GM19455 (cell line): ENCODE results near the gene AGO1.

Source experiments
- ATAC-seq: cut with Tn5 transposase; IDR thresholded peaks from one replicate; pipeline ENCODE4 v1.9.1; 2021; ENCODE audit not compliant: unreplicated experiment

The AGO1 gene

GRCh38 chr1:35882945-35883634 lies at the start of gene AGO1:
Gene AGO1, plus strand, starts transcription at chr1:35883209. Its CDS starts 213 bp downstream, at chr1:35883422.
- peak; percentile 76 for ATAC-seq

DNA sequence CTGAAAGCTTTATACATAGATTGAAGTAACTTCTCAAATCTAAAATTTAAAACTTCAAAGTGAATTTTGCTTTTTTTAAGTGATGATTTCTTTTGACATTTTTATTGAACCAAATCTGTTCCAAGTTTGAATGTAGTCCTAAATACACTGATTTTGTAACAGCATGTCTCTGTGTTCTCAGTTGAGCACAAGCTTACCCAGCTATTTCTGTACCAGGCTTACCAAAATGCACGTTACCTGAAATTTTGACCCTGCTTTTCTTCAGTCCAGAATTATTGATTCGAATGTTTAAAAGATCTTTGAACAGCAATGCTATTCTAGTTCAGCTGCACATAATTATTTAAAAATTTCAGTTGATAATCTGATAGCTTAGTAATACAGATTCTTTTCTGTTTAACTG lies 49.6 kb upstream of the AGO1 start:
- ATAC-seq: no peak

DNA sequence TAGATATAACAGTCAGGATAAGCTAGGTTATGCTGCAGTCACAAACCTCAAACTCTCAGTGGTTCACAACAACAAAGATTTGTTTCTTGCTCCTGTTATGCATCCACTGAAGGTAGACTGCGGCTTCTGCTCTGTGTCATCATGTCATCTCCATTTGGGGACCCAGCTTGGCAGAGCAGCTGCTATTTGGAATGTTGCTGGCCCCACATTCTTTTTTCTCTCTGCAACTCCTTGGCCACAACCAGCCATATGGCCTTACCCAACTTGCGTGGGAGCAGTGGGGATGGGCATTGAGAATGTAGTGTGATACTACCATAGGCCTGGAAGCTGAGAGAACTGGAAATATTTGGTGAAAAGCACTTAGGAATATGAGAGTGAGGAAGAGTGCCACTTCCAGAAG lies 48.8 kb upstream of the AGO1 start:
- ATAC-seq: no peak

DNA sequence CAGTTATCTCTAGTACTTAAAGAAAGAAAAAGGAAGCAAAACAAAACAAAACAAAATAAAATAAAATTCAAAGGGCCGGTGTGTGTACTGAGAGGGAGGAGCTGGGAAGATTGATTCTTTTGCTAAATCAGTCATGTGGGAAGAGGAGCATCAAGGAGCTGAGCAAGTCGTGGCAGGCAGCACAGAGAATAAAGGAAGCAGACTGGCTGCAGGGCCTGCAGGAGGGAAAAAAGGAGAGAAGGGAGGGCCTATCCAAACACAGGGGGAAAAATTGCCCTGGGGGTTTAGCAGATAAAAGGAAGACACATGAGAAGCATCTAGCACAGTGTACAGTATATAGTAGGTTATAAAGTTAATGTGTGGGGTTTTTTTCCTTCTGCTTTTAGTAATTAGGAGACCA lies 47.6 kb upstream of the AGO1 start:
- no peak for ATAC-seq

- no peak for ATAC-seq
Observed at GRCh38 chr1:35836734-35837133, 46.3 kb upstream of the AGO1 start.

DNA sequence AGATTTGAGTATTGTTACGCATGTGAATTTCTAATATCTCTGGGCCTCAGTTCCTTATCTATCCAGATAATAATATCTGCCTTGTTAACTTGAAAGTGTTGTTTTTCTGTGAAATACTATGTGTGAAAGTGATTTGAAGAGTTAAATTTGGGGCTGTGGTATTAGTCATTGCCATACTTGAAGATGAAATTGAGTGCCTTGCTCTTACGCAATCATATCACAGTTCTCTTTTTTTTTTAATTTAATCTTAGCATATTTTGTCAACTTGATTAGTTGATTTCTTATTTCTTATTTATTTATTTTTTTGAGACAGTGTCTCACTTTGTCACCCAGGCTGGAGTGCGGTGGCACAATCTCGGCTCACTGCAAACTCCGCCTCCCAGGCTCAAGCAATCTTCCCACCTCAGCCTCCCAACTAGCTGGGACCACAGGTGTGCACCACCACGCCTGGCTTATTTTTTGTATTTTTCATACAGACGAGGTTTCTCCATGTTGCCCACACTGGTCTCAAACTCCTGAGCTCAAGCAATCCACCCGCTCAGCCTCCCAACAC lies 44.2 kb upstream of the AGO1 start:
- no peak for ATAC-seq

DNA sequence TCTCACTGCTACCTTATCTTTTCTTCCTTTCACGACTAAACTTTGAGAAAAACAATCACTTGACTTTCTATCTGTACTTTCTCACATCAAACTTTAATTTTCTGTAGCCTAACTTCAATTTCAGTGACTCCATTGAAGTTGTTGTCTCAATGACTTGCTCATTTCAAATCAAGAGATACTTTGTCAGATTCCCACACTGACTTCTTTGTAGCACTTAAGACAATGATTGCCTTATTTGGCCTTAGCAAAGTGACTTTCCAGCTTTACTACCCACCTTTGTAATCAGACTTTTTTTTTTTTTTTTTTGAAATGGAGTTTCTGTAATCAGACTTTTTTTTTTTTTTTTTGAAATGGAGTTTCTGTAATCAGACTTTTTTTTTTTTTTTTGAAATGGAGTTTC lies 38.2 kb upstream of the AGO1 start:
- no peak for ATAC-seq

GRCh38 chr1:35845766-35846165 lies 37.2 kb upstream of the AGO1 start:
- ATAC-seq: no peak

DNA sequence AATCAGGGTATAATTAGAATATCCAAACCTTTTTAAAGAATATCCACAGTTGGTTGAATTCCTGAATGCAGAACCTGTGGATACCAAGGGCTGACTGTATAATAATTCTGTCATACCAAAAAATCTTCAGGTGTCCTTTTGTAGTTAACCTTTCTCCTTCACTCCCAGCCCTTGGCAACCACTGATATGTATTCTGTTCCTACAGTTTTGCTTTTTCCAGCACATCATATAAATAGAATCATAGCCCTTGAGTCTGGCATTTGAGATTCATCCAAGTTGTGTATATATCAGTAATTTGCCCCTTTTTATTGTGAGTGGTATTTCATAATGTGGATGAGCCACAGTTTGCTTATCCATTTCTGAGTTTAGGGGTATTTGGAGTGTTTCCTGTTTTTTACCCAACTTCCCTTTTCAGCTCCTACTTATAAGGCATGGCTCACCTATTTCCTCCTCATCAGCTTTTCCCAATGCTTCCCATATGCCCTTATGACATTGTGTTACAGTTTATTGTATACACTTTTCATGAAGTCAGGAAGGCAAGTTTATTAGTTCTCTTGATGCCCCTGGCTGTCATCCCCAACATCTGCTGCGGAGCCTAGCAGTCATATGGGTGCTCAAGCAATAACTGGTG lies 35.0 kb upstream of the AGO1 start:
- no peak for ATAC-seq

DNA sequence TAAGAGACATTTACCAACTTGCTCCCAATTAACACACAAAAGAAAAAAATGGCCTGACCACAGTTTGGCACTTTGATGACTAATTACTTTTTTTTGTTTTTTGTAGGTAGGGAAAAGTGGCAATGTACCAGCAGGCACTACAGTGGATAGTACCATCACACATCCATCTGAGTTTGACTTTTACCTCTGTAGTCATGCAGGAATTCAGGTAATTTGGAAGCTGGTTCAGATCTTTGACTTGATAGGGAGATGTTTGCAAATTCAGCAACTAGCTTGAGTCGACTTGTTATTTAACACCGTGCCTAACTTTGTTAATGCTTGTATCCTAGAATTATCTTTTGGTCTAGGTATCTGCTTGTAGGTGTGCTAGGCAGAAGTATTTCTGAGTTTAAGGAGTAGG lies 33.0 kb upstream of the AGO1 start:
- ATAC-seq: no peak

- ATAC-seq: no peak
Observed at GRCh38 chr1:35850716-35851115, 32.3 kb upstream of the AGO1 start.

DNA sequence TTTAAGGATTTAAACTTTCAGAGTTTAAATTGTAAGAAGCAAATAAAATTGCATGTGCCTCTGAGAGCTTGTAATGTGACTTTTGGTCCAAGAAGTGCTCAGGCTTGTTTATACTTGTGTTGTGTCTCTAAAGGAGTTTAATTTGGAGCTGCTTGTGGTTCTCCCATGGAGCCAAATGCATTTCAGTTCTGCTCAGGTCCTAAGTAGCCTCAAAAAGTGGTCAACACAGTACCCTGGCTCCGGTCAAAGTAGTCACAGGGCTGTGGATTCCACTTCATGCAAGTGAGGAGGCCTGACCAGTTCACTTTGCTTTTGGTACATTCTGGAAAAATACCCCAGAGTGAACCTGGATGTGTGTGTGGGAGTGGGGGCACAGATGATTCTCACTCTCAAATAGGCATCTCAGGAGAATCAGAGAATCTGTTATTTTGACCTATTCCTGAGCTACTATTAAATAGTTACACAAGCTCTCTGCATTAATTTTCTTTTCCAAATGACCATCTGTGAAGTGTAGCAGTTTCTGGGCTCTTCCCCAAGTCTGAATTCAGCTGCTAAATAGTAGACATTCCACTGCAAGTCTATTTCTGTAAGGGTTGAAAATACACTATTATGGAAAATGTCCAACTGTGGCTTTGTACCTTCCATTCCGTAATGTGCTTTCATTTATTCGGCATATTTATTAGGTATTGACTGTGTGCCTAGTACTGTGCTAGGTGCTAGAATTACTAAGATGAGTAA lies 31.7 kb upstream of the AGO1 start:
- no peak for ATAC-seq

- no peak for ATAC-seq
Observed at GRCh38 chr1:35852241-35852640, 30.8 kb upstream of the AGO1 start.

- no peak for ATAC-seq
Observed at GRCh38 chr1:35854989-35855700, 27.9 kb upstream of the AGO1 start.

DNA sequence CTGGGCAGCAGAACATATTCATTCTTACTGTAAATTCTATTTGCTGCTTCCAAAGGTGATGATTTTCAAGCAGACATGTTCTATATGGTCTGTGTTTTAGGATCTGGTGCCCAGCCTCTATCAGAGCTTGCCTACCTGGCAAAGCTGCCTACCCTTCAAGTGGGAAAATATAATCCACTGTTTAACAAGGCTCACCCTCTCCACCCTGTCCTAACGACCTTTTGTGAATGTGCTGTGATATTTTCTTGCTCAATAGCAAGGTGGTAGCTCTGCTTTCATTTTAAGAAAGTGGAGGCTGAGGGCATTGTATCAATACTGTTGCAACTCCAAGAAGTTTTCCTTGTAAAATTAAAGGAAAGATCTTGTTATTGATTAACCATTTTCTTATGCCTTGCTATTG lies 26.0 kb upstream of the AGO1 start:
- ATAC-seq: no peak

DNA sequence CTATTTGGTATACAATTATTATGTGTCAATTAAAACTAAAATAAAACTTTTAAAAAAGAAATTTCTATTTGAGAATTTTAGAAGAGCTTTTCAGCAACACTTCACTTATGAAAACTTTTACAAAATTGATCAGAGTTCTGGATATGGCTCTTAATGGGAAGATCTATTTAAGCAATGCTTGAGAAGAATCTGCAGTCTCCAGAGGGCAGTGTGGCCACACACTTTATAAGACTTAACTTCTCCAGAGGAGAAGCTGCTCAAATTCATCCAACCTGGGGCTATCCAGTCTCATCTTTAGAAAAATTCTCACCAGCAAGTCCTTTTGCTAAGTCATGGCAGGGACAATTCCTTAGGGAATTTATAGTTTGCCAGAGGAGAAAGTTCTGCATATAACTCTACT lies 25.2 kb upstream of the AGO1 start:
- ATAC-seq: no peak

- ATAC-seq: no peak
Observed at GRCh38 chr1:35860696-35861095, 22.3 kb upstream of the AGO1 start.

- ATAC-seq: no peak
Observed at GRCh38 chr1:35863136-35863535, 19.9 kb upstream of the AGO1 start.

DNA sequence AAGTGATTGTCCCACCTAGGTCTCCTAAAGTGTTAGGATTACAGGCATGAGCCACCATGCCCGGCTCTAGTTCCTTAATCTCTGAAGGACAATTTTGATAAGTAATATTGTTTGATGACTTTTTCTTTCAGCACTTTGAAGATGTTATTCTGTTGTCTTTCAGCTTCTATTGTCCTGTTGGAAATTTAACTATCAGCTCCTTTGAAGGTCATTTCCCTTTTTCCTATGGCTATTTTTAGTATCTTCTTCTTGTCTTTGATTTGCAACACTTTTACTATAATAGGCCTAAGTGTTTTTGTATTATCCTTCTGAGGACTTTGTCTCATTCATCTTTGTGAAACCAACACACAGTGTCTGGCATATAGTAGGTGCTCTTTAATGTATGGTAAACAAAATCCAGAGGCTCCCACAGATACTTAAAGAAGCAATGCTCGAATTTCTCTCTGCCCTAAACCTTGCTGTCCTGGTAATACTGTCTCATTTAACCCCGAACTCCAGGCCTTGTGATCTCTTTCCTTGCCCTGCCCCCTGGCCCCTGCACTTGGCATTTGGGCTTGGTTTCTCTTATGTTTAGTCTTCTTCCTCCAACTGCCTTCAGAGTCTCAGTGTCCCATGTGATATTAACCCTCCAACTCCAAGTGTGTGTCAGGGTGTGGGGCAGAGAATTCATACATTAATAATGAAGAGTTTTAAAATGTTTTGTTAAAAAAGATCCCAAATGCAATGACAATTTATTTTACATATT lies 19.0 kb upstream of the AGO1 start:
- ATAC-seq: no peak

DNA sequence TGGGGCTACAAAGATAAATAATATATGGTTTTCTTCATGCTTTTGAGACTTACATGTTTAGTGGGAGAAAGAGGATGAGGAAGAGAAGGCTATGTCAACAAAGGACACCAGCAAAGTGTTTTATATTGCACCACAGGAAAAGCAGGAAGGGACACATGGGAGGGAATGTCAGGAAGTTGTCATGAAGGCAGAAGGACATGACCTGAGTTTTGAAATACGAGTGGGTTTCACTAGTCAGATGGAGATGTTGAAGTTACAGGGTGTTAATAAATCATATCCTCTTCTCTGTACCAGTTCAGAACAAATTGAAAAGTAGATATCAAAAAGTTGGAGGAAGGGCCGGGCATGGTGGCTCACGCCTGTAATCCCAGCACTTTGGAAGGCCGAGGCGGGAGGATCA lies 18.2 kb upstream of the AGO1 start:
- ATAC-seq: no peak

GRCh38 chr1:35866991-35867390 lies 16.0 kb upstream of the AGO1 start:
- ATAC-seq: no peak
